Common myeloid progenitor, CD34-positive (primary cell): ENCODE data around the gene IL10.

Experiments
- CTCF ChIA-PET: fragments of 350-600 bp; sonication (Branson Sonifier 250); formaldehyde crosslinking; loops from one replicate; lab custom pipeline; 2021; ENCODE audit warnings: antibody characterized with exemption; lab: Charles Lee
- POLR2A ChIA-PET: fragments of 350-600 bp; sonication (Branson Sonifier 250); formaldehyde crosslinking; loops from one replicate; lab custom pipeline; 2021; ENCODE audit warnings: antibody characterized with exemption; lab: Charles Lee
- DNase-seq, 3 donors: peaks; one replicate each; pipeline versions ENCODE4 v3.0.0 to v3.0.0-alpha.2; 2013
- H3K27ac ChIP-seq, 2 experiments: 1 replicate in 1 of 2; 2 replicates in 1 of 2; pipeline ENCODE4 v1.7.0; 2013; ENCODE audit warnings: inconsistent platforms in 2 of 2, low read length in 2 of 2, mild to moderate bottlenecking in 2 of 2, low read depth in 1 of 2, moderate library complexity in 1 of 2; ENCODE audit not compliant: severe bottlenecking in 2 of 2, insufficient read depth in 1 of 2, poor library complexity in 1 of 2
- H3K27me3 ChIP-seq, 5 experiments: replicated peaks in 2 of 5; 1 replicate in 3 of 5; 2 replicates in 2 of 5; pipeline versions ENCODE4 v1.6.1 to v1.7.0; 2013; ENCODE audit warnings: low read length in 4 of 5, mild to moderate bottlenecking in 2 of 5, moderate library complexity in 2 of 5, inconsistent platforms in 1 of 5; ENCODE audit not compliant: insufficient read depth in 5 of 5, control insufficient read depth in 4 of 5
- H3K36me3 ChIP-seq, 4 experiments: 1 replicate in 2 of 4; 2 replicates in 2 of 4; pipeline versions ENCODE4 v1.6.1 to v1.7.0; 2013; ENCODE audit warnings: low read length in 3 of 4, control low read depth in 1 of 4, mild to moderate bottlenecking in 1 of 4; ENCODE audit not compliant: control insufficient read depth in 4 of 4, insufficient read depth in 4 of 4
- H3K4me1 ChIP-seq, 4 experiments: 1 replicate in 3 of 4; 2 replicates in 1 of 4; pipeline versions ENCODE4 v1.6.1 to v1.7.1; 2013; ENCODE audit warnings: low read length in 3 of 4, mild to moderate bottlenecking in 3 of 4, control low read depth in 1 of 4, inconsistent platforms in 1 of 4, moderate library complexity in 1 of 4; ENCODE audit not compliant: control insufficient read depth in 4 of 4, insufficient read depth in 4 of 4; ENCODE audit errors: control extremely low read depth in 1 of 4
- H3K4me3 ChIP-seq, 7 experiments: 1 replicate in 4 of 7; 2 replicates in 3 of 7; pipeline versions ENCODE4 v1.5.1 to v1.7.0; 2013; ENCODE audit warnings: mild to moderate bottlenecking in 7 of 7, low read length in 6 of 7, moderate library complexity in 6 of 7, inconsistent platforms in 2 of 7, low read depth in 2 of 7, control low read depth in 1 of 7; ENCODE audit not compliant: insufficient read depth in 4 of 7, control insufficient read depth in 1 of 7; ENCODE audit errors: extremely low read depth in 1 of 7
- H3K9me3 ChIP-seq, 5 experiments: 1 replicate in 4 of 5; 2 replicates in 1 of 5; pipeline versions ENCODE4 v1.6.1 to v1.7.1; 2013; ENCODE audit warnings: low read length in 4 of 5, mild to moderate bottlenecking in 2 of 5, inconsistent platforms in 1 of 5, low read depth in 1 of 5, moderate library complexity in 1 of 5; ENCODE audit not compliant: control insufficient read depth in 4 of 5, insufficient read depth in 2 of 5; ENCODE audit errors: control extremely low read depth in 1 of 5
- WGBS: methylation state at CpG from one replicate; pipeline ENCODE4 v1.1.5; 2013; ENCODE audit not compliant: insufficient coverage; 5-methylcytosine and 5-hydroxymethylcytosine counted together

Gene IL10

GRCh38 chr1:206808615-206809014, 36.3 kb upstream of the IL10 start:
- H3K27ac ChIP-seq, result no peak overlapping the region
- ChIA-PET CTCF (interaction anchor here (0.6 to 11.3 kb wide), 39 partner anchors 10 to 224 kb away, joined by 3 to 250 read pairs (median 4); partner anchors contain the start of genes C1orf116 and FCMR), POLR2A (no interaction called here)
- no peak overlapping the region for H3K4me3 ChIP-seq
- no peaks in the 10 kb centered on the region for H3K36me3 ChIP-seq
- 58% methylated on average over 2 of the region's 2 CpGs for WGBS
- H3K9me3 ChIP-seq, result peaks cover 0 to 10% (median 6%) of the 10 kb centered on the region in 5 experiments
- no peaks in the 10 kb centered on the region for H3K27me3 ChIP-seq
- DNase-seq, result peak; percentile 63 to 84 (median 81)
- no peaks in the 10 kb centered on the region for H3K4me1 ChIP-seq

DNA sequence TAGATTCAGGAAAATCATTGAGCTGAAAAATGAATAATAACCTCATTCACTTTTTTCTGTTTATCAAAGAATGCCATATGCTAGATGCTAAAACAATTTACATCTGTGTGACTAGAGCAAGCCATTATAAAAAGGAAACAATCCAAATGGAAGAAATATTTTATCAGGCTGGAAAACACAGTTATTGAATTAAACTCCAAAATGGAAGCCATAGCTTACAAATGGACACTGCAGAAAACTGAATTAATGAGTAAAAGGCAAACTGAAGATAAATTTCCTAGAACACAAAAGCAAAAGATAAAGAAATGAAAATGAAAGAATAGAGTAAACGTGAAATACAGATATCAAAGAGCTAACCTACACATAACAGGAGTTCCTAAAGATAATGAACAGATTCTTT, 33.1 kb upstream of the IL10 start:
- no peaks in the 10 kb centered on the region for H3K36me3 ChIP-seq
- no peak overlapping the region for H3K4me3 ChIP-seq
- ChIA-PET CTCF (interaction anchor here (0.8 to 11.3 kb wide), 9 partner anchors 10 to 142 kb away, joined by 3 to 250 read pairs (median 3); no protein-coding TSS in a partner anchor), POLR2A (no interaction called here)
- H3K4me1 ChIP-seq, result peaks cover 0 to 5% (median under 1%) of the 10 kb centered on the region in 4 experiments
- no peak for DNase-seq
- H3K27me3 ChIP-seq, result no peaks in the 10 kb centered on the region
- WGBS, result no CpG with 5 or more reads among the region's 1 CpG
- no peak overlapping the region for H3K27ac ChIP-seq
- no peaks in the 10 kb centered on the region for H3K9me3 ChIP-seq

DNA sequence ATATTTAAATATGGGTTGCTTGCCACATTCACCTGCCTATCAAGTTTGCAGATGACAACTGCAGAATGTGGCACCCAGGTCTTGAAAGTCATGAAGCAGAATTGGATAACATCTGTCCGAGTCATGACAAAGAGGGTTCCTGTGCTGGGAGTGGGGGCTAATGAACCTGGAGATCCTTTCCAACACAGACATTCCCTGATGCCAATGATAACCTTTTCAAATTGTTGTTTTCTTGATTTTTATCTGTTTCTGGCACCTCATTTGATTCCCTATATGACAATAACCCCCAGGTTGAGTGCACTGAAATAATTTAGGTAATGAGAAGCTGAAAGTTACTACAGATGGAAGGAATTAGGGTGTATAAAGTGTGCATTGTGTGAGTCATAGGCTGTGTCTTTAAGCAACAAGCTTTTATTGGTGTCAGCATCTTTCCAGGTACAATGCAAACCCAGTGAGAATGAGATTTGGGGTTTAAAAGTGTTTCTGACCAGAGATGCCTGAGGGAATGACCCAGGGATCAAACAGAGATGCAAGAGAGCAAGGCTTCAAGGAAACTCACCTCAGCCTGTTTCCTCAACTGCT, 32.0 kb upstream of the IL10 start:
- Histone ChIP-seq H3K4me3 (no peak overlapping the region), H3K9me3 (no peaks in the 10 kb centered on the region), H3K27me3 (no peaks in the 10 kb centered on the region), H3K27ac (no peak overlapping the region), H3K4me1 (peaks cover 0 to 10% (median under 1%) of the 10 kb centered on the region in 4 experiments), H3K36me3 (no peaks in the 10 kb centered on the region)
- WGBS, result 80% methylated on average over 1 of the region's 1 CpG
- ChIA-PET CTCF (interaction anchor here (1.2 to 11.3 kb wide), 8 partner anchors 9 to 141 kb away, joined by 3 to 250 read pairs (median 5); no protein-coding TSS in a partner anchor), POLR2A (no interaction called here)
- DNase-seq, result no peak

DNA sequence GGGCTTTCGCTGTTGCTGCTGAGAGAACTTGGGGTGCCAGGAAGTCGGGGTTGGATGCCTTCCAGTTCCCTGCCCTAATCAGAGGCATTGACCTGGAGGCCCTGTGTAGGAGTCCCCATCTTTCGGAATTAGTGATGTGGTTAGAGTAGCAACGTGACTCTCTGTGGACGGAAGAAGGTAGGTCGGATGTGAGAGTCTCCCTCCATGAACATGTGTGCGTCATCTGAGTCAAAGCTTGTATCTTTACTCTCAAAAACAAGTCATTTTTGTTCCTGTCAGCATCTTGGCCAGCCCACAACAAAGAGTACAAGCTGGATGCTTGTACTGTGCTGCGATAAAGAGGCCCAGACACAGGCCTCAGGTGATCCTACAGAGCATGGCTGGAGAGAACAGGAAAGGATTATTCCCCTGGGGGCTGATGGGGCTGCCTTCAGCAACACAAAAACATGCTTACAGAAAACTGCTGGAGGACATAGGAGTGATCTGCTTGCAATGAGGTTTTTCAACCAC, 31.0 kb upstream of the IL10 start:
- Histone ChIP-seq H3K9me3 (no peaks in the 10 kb centered on the region), H3K36me3 (no peaks in the 10 kb centered on the region), H3K4me3 (no peak overlapping the region), H3K27me3 (no peaks in the 10 kb centered on the region), H3K4me1 (peaks cover 0 to 10% (median under 1%) of the 10 kb centered on the region in 4 experiments), H3K27ac (no peak overlapping the region)
- 98% methylated on average over 8 of the region's 8 CpGs for WGBS
- ChIA-PET POLR2A (no interaction called here), CTCF (interaction anchor here (1.3 to 11.3 kb wide), 3 partner anchors 14 to 132 kb away, joined by 3 to 250 read pairs (median 10); no protein-coding TSS in a partner anchor)
- no peak for DNase-seq

DNA sequence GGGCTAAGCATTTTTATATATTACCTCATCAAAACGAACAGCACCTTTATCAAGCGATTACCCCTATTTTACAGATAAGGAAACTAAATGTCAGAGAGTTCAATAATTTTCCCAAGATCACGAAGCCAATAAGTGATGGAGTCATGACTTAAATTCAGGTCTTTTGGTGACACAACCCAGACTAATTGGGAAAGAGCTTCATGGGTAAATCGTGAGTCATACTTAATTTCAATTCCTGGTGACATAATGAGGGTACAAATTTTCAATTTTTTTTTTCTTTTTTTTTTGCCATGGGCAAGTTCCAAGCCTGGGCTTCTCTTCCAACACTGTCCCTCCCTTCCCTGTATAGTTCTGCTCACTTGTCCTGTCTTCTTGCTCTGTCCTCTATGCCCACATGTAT, 30.1 kb upstream of the IL10 start:
- no peaks in the 10 kb centered on the region for H3K9me3 ChIP-seq
- no peaks in the 10 kb centered on the region for H3K27me3 ChIP-seq
- H3K4me3 ChIP-seq, result no peak overlapping the region
- CTCF ChIA-PET, result interaction anchor here (0.6 to 11.3 kb wide), 5 partner anchors 13 to 198 kb away, joined by 3 to 250 read pairs (median 4); partner anchors contain the start of gene FCMR
- 98% methylated on average over 4 of the region's 4 CpGs for WGBS
- POLR2A ChIA-PET, result interaction anchor here (0.6 kb wide), 1 partner anchor 210 kb away, joined by 4 read pairs; no protein-coding TSS in a partner anchor
- no peak for DNase-seq
- no peak overlapping the region for H3K27ac ChIP-seq
- no peaks in the 10 kb centered on the region for H3K36me3 ChIP-seq
- H3K4me1 ChIP-seq, result peaks cover 0 to 10% (median under 1%) of the 10 kb centered on the region in 4 experiments

- Histone ChIP-seq H3K27ac (no peak overlapping the region), H3K36me3 (no peaks in the 10 kb centered on the region), H3K9me3 (no peaks in the 10 kb centered on the region), H3K4me3 (no peak overlapping the region), H3K4me1 (peaks cover 0 to 10% (median under 1%) of the 10 kb centered on the region in 4 experiments), H3K27me3 (no peaks in the 10 kb centered on the region)
- no peak for DNase-seq
- ChIA-PET POLR2A (no interaction called here), CTCF (interaction anchor here (0.7 to 11.3 kb wide), 4 partner anchors 12 to 120 kb away, joined by 3 to 250 read pairs (median 6); partner anchors contain the start of gene FCMR)
- no CpG with 5 or more reads among the region's 1 CpG for WGBS
Observed at GRCh38 chr1:206801467-206801866, 29.2 kb upstream of the IL10 start.

GRCh38 chr1:206800891-206801290, 28.6 kb upstream of the IL10 start:
- ChIA-PET CTCF (interaction anchor here (0.7 to 4.0 kb wide), 3 partner anchors 32 to 74 kb away, joined by 3 to 26 read pairs (median 17); no protein-coding TSS in a partner anchor), POLR2A (interaction anchor here (0.6 kb wide), 1 partner anchor 240 kb away, joined by 3 read pairs; no protein-coding TSS in a partner anchor)
- 100% methylated on average over 1 of the region's 3 CpGs for WGBS
- no peak for DNase-seq
- no peaks in the 10 kb centered on the region for H3K9me3 ChIP-seq
- no peak overlapping the region for H3K27ac ChIP-seq
- H3K4me1 ChIP-seq, result peaks cover 0 to 10% (median under 1%) of the 10 kb centered on the region in 4 experiments
- no peak overlapping the region for H3K4me3 ChIP-seq
- H3K36me3 ChIP-seq, result no peaks in the 10 kb centered on the region
- no peaks in the 10 kb centered on the region for H3K27me3 ChIP-seq
